ENCODE results near the gene CPED1. TPM values are rescaled to one million over a fixed set of nuclear protein-coding genes. Genes with fewer than 3 reads are reported as not detected.

CPED1 gene
- total RNA-seq, 1 experiment from 2014 or later = 1.8 TPM

GRCh38 chr7:121083790-121084251 lies 95.3 kb downstream of the CPED1 start:
- peaks cover 15% of the 10 kb centered on the region for H3F3A ChIP-seq (ENCODE audit: low read length, unreplicated experiment)
- no peaks in the 10 kb centered on the region for H3K27me3 ChIP-seq (ENCODE audit: low read length)
- peak overlapping the region; percentile 67 for H3K27ac ChIP-seq (ENCODE audit: low read length)
- peak overlapping the region; percentile 47 for H3K4me3 ChIP-seq (ENCODE audit: low read length)
- H3K4me1 ChIP-seq (ENCODE audit: insufficient read depth, low read length) = peaks cover 65% of the 10 kb centered on the region
- no peaks in the 10 kb centered on the region for H4K20me1 ChIP-seq (ENCODE audit: low read length)
- ChIA-PET POLR2A (ENCODE audit: unreplicated experiment) (no interaction called here), CTCF (interaction anchor here (0.9 to 1.1 kb wide), 3 partner anchors 24 to 96 kb away, joined by 3 to 4 read pairs (median 4); no protein-coding TSS in a partner anchor)
- intact Hi-C loops (cut with micrococcal nuclease) = loop anchor here (1.0 to 5.0 kb wide), 4 partner anchors 13 to 277 kb away; partner anchors contain the start of gene TSPAN12
- DNase-seq = peak; percentile 57
- H3K9me3 ChIP-seq (ENCODE audit: low read length) = no peaks in the 10 kb centered on the region
- no TSS peak for BruUV-seq (replicated peaks)
- peak; percentile 23 for ATAC-seq
- peak overlapping the region; percentile 82 for H3K4me2 ChIP-seq (ENCODE audit: low read length)
- H3K36me3 ChIP-seq (ENCODE audit: low read depth, low read length) = no peaks in the 10 kb centered on the region
- H3K9ac ChIP-seq (ENCODE audit: low read length) = 0 out of 2 replicates have a peak overlapping the region, but pooled peaks have one; percentile 19
- no peaks in the 10 kb centered on the region for H3K79me2 ChIP-seq (ENCODE audit: low read length)
- H3K9me2 ChIP-seq (replicated peaks; ENCODE audit: low read length) = no peaks in the 10 kb centered on the region
- TF ChIP-seq EZH2phosphoT487 (IDR thresholded peaks at IDR 0.05; ENCODE audit: borderline replicate concordance, low read length) (no peak), CTCF (conservative IDR thresholded peaks at IDR 0.05; ENCODE audit: low read depth, low read length) (no peak), EZH2 (IDR thresholded peaks at IDR 0.05; ENCODE audit: low read length, unreplicated experiment) (no peak)
- peak overlapping the region; percentile 20; the same call in 1 of the 2 replicates for H2AFZ ChIP-seq (ENCODE audit: low read length)

- BruUV-seq (replicated peaks) = no TSS peak
- H3F3A ChIP-seq (ENCODE audit: low read length, unreplicated experiment) = peaks cover 15% of the 10 kb centered on the region
- ChIA-PET POLR2A (ENCODE audit: unreplicated experiment) (interaction anchor here (0.7 kb wide), 1 partner anchor 94 kb away, joined by 3 read pairs; no protein-coding TSS in a partner anchor), CTCF (interaction anchor here (1.2 kb wide), 1 partner anchor 96 kb away, joined by 6 read pairs; the partner anchor contains the start of gene CPED1)
- H3K4me2 ChIP-seq (ENCODE audit: low read length) = peak overlapping the region; percentile 82
- no peak for DNase-seq
- no peak for TF ChIP-seq CTCF (conservative IDR thresholded peaks at IDR 0.05; ENCODE audit: low read depth, low read length)
- no peak for TF ChIP-seq EZH2phosphoT487 (IDR thresholded peaks at IDR 0.05; ENCODE audit: borderline replicate concordance, low read length)
- no peak for TF ChIP-seq EZH2 (IDR thresholded peaks at IDR 0.05; ENCODE audit: low read length, unreplicated experiment)
- H3K9me3 ChIP-seq (ENCODE audit: low read length) = no peaks in the 10 kb centered on the region
- 0 out of 2 replicates have a peak overlapping the region, but pooled peaks have one; percentile 48 for H2AFZ ChIP-seq (ENCODE audit: low read length)
- intact Hi-C loops (cut with micrococcal nuclease) = loop anchor here (1.0 to 5.0 kb wide), 3 partner anchors 24 to 277 kb away; partner anchors contain the start of gene TSPAN12
- no peaks in the 10 kb centered on the region for H4K20me1 ChIP-seq (ENCODE audit: low read length)
- no peaks in the 10 kb centered on the region for H3K79me2 ChIP-seq (ENCODE audit: low read length)
- peak overlapping the region; percentile 47 for H3K4me3 ChIP-seq (ENCODE audit: low read length)
- no peaks in the 10 kb centered on the region for H3K36me3 ChIP-seq (ENCODE audit: low read depth, low read length)
- peaks cover 62% of the 10 kb centered on the region for H3K4me1 ChIP-seq (ENCODE audit: insufficient read depth, low read length)
- no peak for ATAC-seq
- H3K9ac ChIP-seq (ENCODE audit: low read length) = no peak overlapping the region
- H3K27me3 ChIP-seq (ENCODE audit: low read length) = no peaks in the 10 kb centered on the region
- H3K9me2 ChIP-seq (replicated peaks; ENCODE audit: low read length) = no peaks in the 10 kb centered on the region
- peak overlapping the region; percentile 67 for H3K27ac ChIP-seq (ENCODE audit: low read length)
Measured at GRCh38 chr7:121084256-121084655, 95.7 kb downstream of the CPED1 start.

All from PC-3 (cell line).